ENCODE measurements around the gene TTC24.

- no peak for TF ChIP-seq CTCF (IDR thresholded peaks at IDR 0.05)
- TF ChIP-seq ZFX (IDR thresholded peaks at IDR 0.05; ENCODE audit: borderline replicate concordance), result no peak
Observed at GRCh38 chr1:156622581-156623297, 43.2 kb downstream of the TTC24 start.
